MM.1S (cell line): ENCODE data around the gene NTN1.

Experiments
- DNase-seq: peaks from one replicate; pipeline ENCODE4 v3.0.0-alpha.2; 2015
- H2AFZ ChIP-seq: fragments of 300-600 bp; sonication (generic); 2 replicates; pipeline ENCODE4 v1.6.0; 2016; ENCODE audit warnings: antibody characterized with exemption, low read length
- H3F3A ChIP-seq: fragments of 300-600 bp; sonication (generic); 2 replicates; pipeline ENCODE4 v1.6.1; 2016; ENCODE audit warnings: mild to moderate bottlenecking, antibody characterized with exemption, low read length, moderate library complexity, mixed read lengths; ENCODE audit not compliant: insufficient read depth
- H3K27ac ChIP-seq: fragments of 300-600 bp; sonication (generic); 2 replicates; pipeline ENCODE4 v1.5.1; 2016; ENCODE audit warnings: mild to moderate bottlenecking, low read length
- H3K27me3 ChIP-seq: fragments of 300-600 bp; sonication (generic); replicated peaks from 2 replicates; pipeline ENCODE4 v1.6.0; 2016; ENCODE audit warnings: low read length; ENCODE audit not compliant: insufficient read depth
- H3K36me3 ChIP-seq: fragments of 300-600 bp; sonication (generic); replicated peaks from 2 replicates; pipeline ENCODE4 v1.6.1; 2016; ENCODE audit warnings: mild to moderate bottlenecking, low read length, mixed read lengths; ENCODE audit not compliant: insufficient read depth
- H3K4me1 ChIP-seq: fragments of 300-600 bp; sonication (generic); 2 replicates; pipeline ENCODE4 v1.6.1; 2016; ENCODE audit warnings: low read length, mixed read lengths
- H3K4me2 ChIP-seq: fragments of 300-600 bp; sonication (generic); 2 replicates; pipeline ENCODE4 v1.6.0; 2016; ENCODE audit warnings: low read depth, low read length
- H3K4me3 ChIP-seq: fragments of 300-600 bp; sonication (generic); 2 replicates; pipeline ENCODE4 v1.5.1; 2016; ENCODE audit warnings: low read length, mixed read lengths
- H3K79me2 ChIP-seq: fragments of 300-600 bp; sonication (generic); 2 replicates; pipeline ENCODE4 v1.6.1; 2016; ENCODE audit warnings: mixed run types, low read length, mixed read lengths
- H3K9ac ChIP-seq: fragments of 300-600 bp; sonication (generic); 2 replicates; pipeline ENCODE4 v1.6.1; 2016; ENCODE audit warnings: low read length, mixed read lengths
- H3K9me2 ChIP-seq: fragments of 300-600 bp; sonication (generic); replicated peaks from 2 replicates; pipeline ENCODE4 v1.6.1; 2016; ENCODE audit warnings: mild to moderate bottlenecking, low read length, mixed read lengths; ENCODE audit not compliant: insufficient read depth
- H3K9me3 ChIP-seq: fragments of 300-600 bp; sonication (generic); replicated peaks from 2 replicates; pipeline ENCODE4 v1.6.1; 2016; ENCODE audit warnings: mild to moderate bottlenecking, low read length, mixed read lengths; ENCODE audit not compliant: insufficient read depth
- H4K20me1 ChIP-seq: fragments of 300-600 bp; sonication (generic); 2 replicates; pipeline ENCODE4 v1.6.1; 2016; ENCODE audit warnings: mild to moderate bottlenecking, low read length, moderate library complexity, mixed read lengths; ENCODE audit not compliant: insufficient read depth
- CTCF ChIP-seq: fragments of 300-600 bp; sonication (generic); IDR thresholded peaks from 2 replicates; pipeline ENCODE4 v1.5.1; 2016; ENCODE audit warnings: antibody characterized with exemption, low read length, mixed read lengths
- EZH2 ChIP-seq: fragments of 300-600 bp; sonication (generic); optimal IDR thresholded peaks from 2 replicates; pipeline ENCODE3; 2017; ENCODE audit warnings: low read depth, mild to moderate bottlenecking, antibody characterized with exemption, low read length, mixed read lengths
- EZH2phosphoT487 ChIP-seq: fragments of 300-600 bp; sonication (generic); IDR thresholded peaks from 2 replicates; pipeline ENCODE4 v1.6.1; 2018; ENCODE audit warnings: antibody characterized with exemption, low read length

Gene NTN1

GRCh38 chr17:9032151-9032550 is 10.8 kb downstream of the NTN1 start:
- Histone ChIP-seq H3K36me3 (no peaks in the 10 kb centered on the region), H3K27me3 (peaks cover 31% of the 10 kb centered on the region), H3K9me2 (no peaks in the 10 kb centered on the region), H3K9me3 (no peaks in the 10 kb centered on the region), H3K4me1 (no peaks in the 10 kb centered on the region), H3F3A (no peaks in the 10 kb centered on the region), H3K79me2 (no peaks in the 10 kb centered on the region), H3K4me2 (no peak overlapping the region), H3K9ac (no peak overlapping the region), H4K20me1 (no peaks in the 10 kb centered on the region), H2AFZ (no peak overlapping the region), H3K27ac (no peak overlapping the region), H3K4me3 (no peak overlapping the region)
- no peak for TF ChIP-seq EZH2
- no peak for TF ChIP-seq CTCF
- no peak for TF ChIP-seq EZH2phosphoT487
- DNase-seq = no peak

GRCh38 chr17:9032583-9032982 is 11.3 kb downstream of the NTN1 start:
- H2AFZ ChIP-seq = no peak overlapping the region
- DNase-seq = no peak
- H4K20me1 ChIP-seq = no peaks in the 10 kb centered on the region
- no peaks in the 10 kb centered on the region for H3F3A ChIP-seq
- no peak overlapping the region for H3K4me2 ChIP-seq
- H3K27ac ChIP-seq = no peak overlapping the region
- H3K4me3 ChIP-seq = no peak overlapping the region
- no peak for TF ChIP-seq EZH2phosphoT487
- no peak for TF ChIP-seq EZH2
- no peak for TF ChIP-seq CTCF
- no peaks in the 10 kb centered on the region for H3K36me3 ChIP-seq
- H3K4me1 ChIP-seq = no peaks in the 10 kb centered on the region
- H3K79me2 ChIP-seq = no peaks in the 10 kb centered on the region
- no peaks in the 10 kb centered on the region for H3K9me3 ChIP-seq
- no peaks in the 10 kb centered on the region for H3K9me2 ChIP-seq
- H3K9ac ChIP-seq = no peak overlapping the region
- peaks cover 31% of the 10 kb centered on the region for H3K27me3 ChIP-seq

DNA sequence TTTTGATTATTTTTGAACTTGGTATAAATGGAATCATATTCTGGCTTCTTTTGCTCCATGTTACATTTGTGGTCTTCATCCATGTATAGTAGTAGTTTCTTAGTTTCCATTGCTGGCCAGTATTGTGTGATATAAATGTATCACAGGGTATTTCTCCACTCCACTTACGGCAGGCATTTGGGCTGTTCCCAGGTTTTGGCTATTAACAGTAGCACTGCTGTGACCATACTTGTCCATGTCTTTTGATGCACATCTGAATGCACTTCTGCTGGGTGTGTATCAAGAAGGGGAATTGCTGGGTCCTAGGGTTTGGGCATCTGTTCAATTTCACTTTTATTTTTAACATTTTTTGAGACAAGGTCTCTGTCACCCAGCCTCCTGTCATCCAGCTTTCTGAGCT is 13.9 kb downstream of the NTN1 start:
- Histone ChIP-seq H3K9me3 (no peaks in the 10 kb centered on the region), H3K9ac (no peak overlapping the region), H3K9me2 (no peaks in the 10 kb centered on the region), H2AFZ (no peak overlapping the region), H3K36me3 (no peaks in the 10 kb centered on the region), H4K20me1 (no peaks in the 10 kb centered on the region), H3F3A (no peaks in the 10 kb centered on the region), H3K4me1 (no peaks in the 10 kb centered on the region), H3K27ac (no peak overlapping the region), H3K79me2 (no peaks in the 10 kb centered on the region), H3K4me2 (no peak overlapping the region), H3K4me3 (no peak overlapping the region), H3K27me3 (peaks cover 19% of the 10 kb centered on the region)
- TF ChIP-seq CTCF (no peak), EZH2 (no peak), EZH2phosphoT487 (no peak)
- no peak for DNase-seq
